Caco-2 (cell line): ENCODE measurements around the gene TMEM220. TPM values are rescaled to one million over a fixed set of nuclear protein-coding genes. Genes with fewer than 3 reads are reported as not detected.

ENCODE experiments used
- Bru-seq: library from RNA; stranded (reverse); fragments of 400-500 nt; gene quantifications from one replicate; lab custom pipeline; 2021; lab: Mats Ljungman, UMichigan
- BruChase-seq, 2 experiments: library from RNA; stranded (reverse); fragments of 400-500 nt; gene quantifications; one replicate each; lab custom pipeline; 2021; lab: Mats Ljungman, UMichigan
- BruUV-seq: library from RNA; stranded (reverse); fragments of 400-500 nt; replicated peaks from 2 replicates; lab custom pipeline; 2021; lab: Mats Ljungman, UMichigan
- CTCF ChIA-PET: fragments of 300-600 bp; sonication (Branson Sonifier 250); formaldehyde crosslinking; loops from one replicate; lab custom pipeline; 2022; ENCODE audit warnings: antibody characterized with exemption; lab: Charles Lee
- POLR2A ChIA-PET: fragments of 300-600 bp; sonication (Branson Sonifier 250); formaldehyde crosslinking; loops from one replicate; lab custom pipeline; 2022; ENCODE audit warnings: antibody characterized with exemption; lab: Charles Lee
- DNase-seq, 2 experiments: peaks; one replicate each; pipeline versions ENCODE4 v3.0.0 to v3.0.0-alpha.2; 2020 to 2022
- H3K27me3 ChIP-seq: replicated peaks from 2 replicates; pipeline ENCODE4 v1.6.0; 2011; ENCODE audit warnings: low read length; ENCODE audit not compliant: control insufficient read depth, insufficient read depth
- H3K36me3 ChIP-seq: 2 replicates; pipeline ENCODE4 v1.5.1; 2011; ENCODE audit warnings: low read length; ENCODE audit not compliant: control insufficient read depth, insufficient read depth
- H3K4me1 ChIP-seq: fragments of 250-450 bp; sonication (Bioruptor Pico); 2 replicates; pipeline ENCODE4 v1.5.1; 2020; ENCODE audit warnings: mild to moderate bottlenecking
- H3K4me3 ChIP-seq: 2 replicates; pipeline ENCODE4 v1.5.1; 2011; ENCODE audit warnings: low read depth, mild to moderate bottlenecking, control low read depth, low read length
- H3K9me3 ChIP-seq: fragments of 250-450 bp; sonication (Bioruptor Pico); 2 replicates; pipeline ENCODE4 v1.5.1; 2020; ENCODE audit warnings: mild to moderate bottlenecking, moderate library complexity
- H3K27ac Mint-ChIP-seq: one replicate; pipeline ENCODE4 v1.8.0; 2022; ENCODE audit warnings: mixed read lengths; ENCODE audit not compliant: unreplicated experiment
- H3K27me3 Mint-ChIP-seq: one replicate; pipeline ENCODE4 v1.8.0; 2022; ENCODE audit warnings: mixed read lengths; ENCODE audit not compliant: insufficient read depth, unreplicated experiment
- H3K36me3 Mint-ChIP-seq: one replicate; pipeline ENCODE4 v1.8.0; 2022; ENCODE audit warnings: mild to moderate bottlenecking, mixed read lengths; ENCODE audit not compliant: insufficient read depth, unreplicated experiment
- H3K4me1 Mint-ChIP-seq: one replicate; pipeline ENCODE4 v1.8.0; 2022; ENCODE audit warnings: low read depth, mixed read lengths; ENCODE audit not compliant: unreplicated experiment
- H3K4me3 Mint-ChIP-seq: one replicate; pipeline ENCODE4 v1.8.0; 2022; ENCODE audit warnings: mild to moderate bottlenecking, moderate library complexity, mixed read lengths; ENCODE audit not compliant: unreplicated experiment
- H3K9me3 Mint-ChIP-seq: one replicate; pipeline ENCODE4 v1.8.0; 2022; ENCODE audit warnings: mixed read lengths; ENCODE audit not compliant: unreplicated experiment
- intact Hi-C: fragments of 100-400 bp; cut with micrococcal nuclease; formaldehyde crosslinking; loops from one replicate; pipeline ENCODE4 v1.10.0; 2022; ENCODE audit not compliant: unreplicated experiment
- long read RNA-seq: library from polyadenylated mRNA; stranded (forward); transcript quantifications from one replicate; pipeline ENCODE4 v2.0.0, GENCODE V29; 2022
- total RNA-seq: library from RNA; stranded (reverse); gene quantifications from 2 replicates; pipeline ENCODE4 v1.2.3, GENCODE V29; 2022
- TF ChIP-seq, protein P1 (sequence below), 2 experiments: fragments of 200-600 bp in 1 of 2; IDR thresholded peaks; 1 replicate in 1 of 2; 2 replicates in 1 of 2; pipeline versions ENCODE4 v1.5.1 to v1.8.0; 2011 to 2022; ENCODE audit warnings: antibody characterized with exemption in 1 of 2, control low read depth in 1 of 2, inconsistent platforms in 1 of 2, low read depth in 1 of 2, low read length in 1 of 2, mild to moderate bottlenecking in 1 of 2, moderate library complexity in 1 of 2; ENCODE audit not compliant: insufficient read depth in 1 of 2, severe bottlenecking in 1 of 2, unreplicated experiment in 1 of 2

TMEM220 gene
- total RNA-seq (not detected in 2 replicates), Bru-seq, nascent RNA (not detected), BruChase-seq, experiment 1, labeled RNA remaining after a 2-hour chase (not detected), BruChase-seq, experiment 2, labeled RNA remaining after a 6-hour chase (not detected)
- long read RNA-seq = 0 reads

DNA sequence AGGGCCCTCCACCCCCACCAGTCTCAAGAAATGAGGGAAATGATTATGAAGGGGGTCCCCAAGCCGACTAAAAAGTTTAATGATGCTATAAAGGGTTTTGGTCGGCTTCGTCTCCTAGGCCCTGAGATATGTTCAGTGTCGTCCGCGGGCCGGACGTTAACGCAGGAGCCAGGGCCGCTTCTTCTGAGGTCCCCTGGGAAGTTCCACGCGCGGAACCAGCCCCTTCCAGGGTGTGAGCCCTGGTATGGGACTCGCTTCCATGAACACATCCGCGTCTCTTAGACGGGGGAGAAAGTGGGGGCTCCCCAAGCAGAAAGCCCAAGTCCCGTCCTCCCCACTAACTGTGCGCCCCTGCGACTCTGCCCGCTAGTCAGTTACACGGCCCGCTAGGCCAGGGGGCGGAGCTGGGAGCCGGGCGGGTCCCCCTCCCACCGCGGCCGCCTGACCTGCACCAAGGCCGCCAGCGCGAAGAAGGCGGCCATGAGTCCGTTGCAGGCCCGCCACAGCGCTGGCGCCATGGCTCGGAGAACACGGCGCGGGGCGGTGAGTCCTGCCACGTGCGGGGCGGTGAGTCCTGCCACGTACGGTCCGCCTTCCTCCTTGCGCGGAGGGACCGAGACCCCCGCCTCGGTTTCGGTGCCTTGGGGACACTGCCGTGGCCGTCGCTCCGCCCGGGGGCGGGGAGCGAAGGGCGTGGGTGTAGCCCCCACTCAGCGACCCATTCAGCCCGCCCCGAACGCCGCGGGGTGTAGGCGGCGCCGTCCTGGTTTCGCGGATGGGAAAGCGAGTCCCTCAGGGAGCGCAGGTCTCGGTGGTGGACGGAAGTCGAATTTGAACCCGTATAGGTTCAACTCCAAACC, at the start of gene TMEM220:
TSS of gene TMEM220 (minus strand) at position 690 of the 860 bp plus-strand sequence. CDS start at position 518, 172 bp downstream.
- DNase-seq = no peak
- ChIA-PET POLR2A (no interaction called here), CTCF (no interaction called here)
- TF ChIP-seq, protein P1, sequence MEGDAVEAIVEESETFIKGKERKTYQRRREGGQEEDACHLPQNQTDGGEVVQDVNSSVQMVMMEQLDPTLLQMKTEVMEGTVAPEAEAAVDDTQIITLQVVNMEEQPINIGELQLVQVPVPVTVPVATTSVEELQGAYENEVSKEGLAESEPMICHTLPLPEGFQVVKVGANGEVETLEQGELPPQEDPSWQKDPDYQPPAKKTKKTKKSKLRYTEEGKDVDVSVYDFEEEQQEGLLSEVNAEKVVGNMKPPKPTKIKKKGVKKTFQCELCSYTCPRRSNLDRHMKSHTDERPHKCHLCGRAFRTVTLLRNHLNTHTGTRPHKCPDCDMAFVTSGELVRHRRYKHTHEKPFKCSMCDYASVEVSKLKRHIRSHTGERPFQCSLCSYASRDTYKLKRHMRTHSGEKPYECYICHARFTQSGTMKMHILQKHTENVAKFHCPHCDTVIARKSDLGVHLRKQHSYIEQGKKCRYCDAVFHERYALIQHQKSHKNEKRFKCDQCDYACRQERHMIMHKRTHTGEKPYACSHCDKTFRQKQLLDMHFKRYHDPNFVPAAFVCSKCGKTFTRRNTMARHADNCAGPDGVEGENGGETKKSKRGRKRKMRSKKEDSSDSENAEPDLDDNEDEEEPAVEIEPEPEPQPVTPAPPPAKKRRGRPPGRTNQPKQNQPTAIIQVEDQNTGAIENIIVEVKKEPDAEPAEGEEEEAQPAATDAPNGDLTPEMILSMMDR (IDR thresholded peaks at IDR 0.05; ENCODE audit: insufficient read depth in 1 of 2, low read depth in 1 of 2, low read length in 1 of 2, severe bottlenecking in 1 of 2, unreplicated experiment in 1 of 2) = no peak
- no peaks in the 10 kb centered on the region for H3K9me3 Mint-ChIP-seq
- intact Hi-C loops = loop anchor here (10.0 kb wide), 1 partner anchor 85 kb away; no protein-coding TSS in a partner anchor
- BruUV-seq = no TSS peak
- no peak within 1 kb of the TSS for H3K4me3 Mint-ChIP-seq
- Histone ChIP-seq H3K36me3 (no peaks in the 10 kb centered on the region), H3K4me3 (no peak within 1 kb of the TSS), H3K4me1 (0 out of 2 replicates have a peak, but pooled peaks cover 5% of the 10 kb centered on the region), H3K9me3 (no peaks in the 10 kb centered on the region), H3K27me3 (no peaks in the 10 kb centered on the region)
- H3K4me1 Mint-ChIP-seq = peaks cover 6% of the 10 kb centered on the region
- H3K27ac Mint-ChIP-seq = no peak within 1 kb of the TSS
- no peaks in the 10 kb centered on the region for H3K36me3 Mint-ChIP-seq
- H3K27me3 Mint-ChIP-seq = no peaks in the 10 kb centered on the region

DNA sequence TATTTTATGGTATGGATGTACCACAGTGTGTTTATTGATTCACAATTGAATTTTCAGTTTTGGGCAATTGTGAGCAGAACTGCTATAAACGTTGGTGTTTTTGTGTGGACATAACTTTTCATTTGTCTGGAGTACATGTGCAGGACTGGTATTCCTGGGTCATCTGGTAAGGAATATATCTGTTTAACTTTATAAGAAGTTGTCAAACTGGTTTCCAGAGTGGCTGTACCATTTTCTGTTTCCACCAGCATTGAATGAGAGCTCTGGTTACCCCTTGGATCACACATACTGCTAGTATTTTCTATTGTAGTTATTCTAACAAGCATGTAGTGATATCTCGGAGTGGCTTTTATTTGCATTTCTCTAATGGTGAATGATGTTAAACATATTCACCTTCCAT, 49.8 kb upstream of the TMEM220 start:
- Mint-ChIP-seq H3K4me3 (no peak overlapping the region), H3K36me3 (no peaks in the 10 kb centered on the region), H3K9me3 (no peaks in the 10 kb centered on the region), H3K4me1 (peaks cover 7% of the 10 kb centered on the region), H3K27me3 (no peaks in the 10 kb centered on the region), H3K27ac (no peak overlapping the region)
- no peak for DNase-seq
- H3K27me3 ChIP-seq = no peaks in the 10 kb centered on the region
- TF ChIP-seq, protein P1 (IDR thresholded peaks at IDR 0.05; ENCODE audit: insufficient read depth in 1 of 2, low read depth in 1 of 2, low read length in 1 of 2, severe bottlenecking in 1 of 2, unreplicated experiment in 1 of 2) = no peak
- no peak overlapping the region for H3K4me3 ChIP-seq
- ChIA-PET POLR2A (no interaction called here), CTCF (interaction anchor here (0.6 kb wide), 1 partner anchor 148 kb away, joined by 3 read pairs; no protein-coding TSS in a partner anchor)
- intact Hi-C loops = no loop called here
- H3K4me1 ChIP-seq = peaks cover 5% of the 10 kb centered on the region
- BruUV-seq = no TSS peak
- no peaks in the 10 kb centered on the region for H3K36me3 ChIP-seq
- H3K9me3 ChIP-seq = no peaks in the 10 kb centered on the region

DNA sequence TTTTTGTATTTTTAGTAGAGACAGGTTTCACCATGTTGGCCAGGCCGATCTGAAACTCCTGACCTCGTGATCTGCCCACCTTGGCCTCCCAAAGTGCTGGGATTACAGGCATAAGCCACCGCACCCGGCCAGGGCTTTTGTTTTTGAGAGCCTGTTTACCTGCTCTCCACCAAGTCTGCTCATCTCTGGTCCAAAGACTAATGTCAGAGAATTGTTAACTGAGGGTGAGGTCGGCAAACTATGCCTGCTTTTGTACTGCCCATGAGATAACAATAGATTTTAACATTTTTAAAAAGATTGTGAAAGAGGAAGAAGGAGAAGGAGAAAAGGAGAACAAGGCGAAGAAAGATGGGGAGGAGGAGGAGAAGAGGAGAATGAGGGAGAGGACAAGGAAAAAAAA, 48.1 kb upstream of the TMEM220 start:
- intact Hi-C loops = no loop called here
- Histone ChIP-seq H3K9me3 (no peaks in the 10 kb centered on the region), H3K36me3 (no peaks in the 10 kb centered on the region), H3K4me3 (no peak overlapping the region), H3K4me1 (peaks cover 5% of the 10 kb centered on the region), H3K27me3 (no peaks in the 10 kb centered on the region)
- DNase-seq = peak in 1 of 2 experiments; percentile 38
- Mint-ChIP-seq H3K27ac (peak overlapping the region; percentile 92), H3K4me3 (peak overlapping the region; percentile 27), H3K9me3 (no peaks in the 10 kb centered on the region), H3K4me1 (peaks cover 7% of the 10 kb centered on the region), H3K27me3 (no peaks in the 10 kb centered on the region), H3K36me3 (no peaks in the 10 kb centered on the region)
- POLR2A ChIA-PET = no interaction called here
- no TSS peak for BruUV-seq
- CTCF ChIA-PET = no interaction called here
- TF ChIP-seq, protein P1 (IDR thresholded peaks at IDR 0.05; ENCODE audit: insufficient read depth in 1 of 2, low read depth in 1 of 2, low read length in 1 of 2, severe bottlenecking in 1 of 2, unreplicated experiment in 1 of 2) = no peak
